HG03045 (cell line): ENCODE measurements around the gene TEAD4.

Experiments used
- ATAC-seq: cut with Tn5 transposase; IDR thresholded peaks from one replicate; pipeline ENCODE4 v1.9.1; 2021; ENCODE audit warnings: mild to moderate bottlenecking, moderate library complexity; ENCODE audit not compliant: unreplicated experiment

The TEAD4 gene

DNA sequence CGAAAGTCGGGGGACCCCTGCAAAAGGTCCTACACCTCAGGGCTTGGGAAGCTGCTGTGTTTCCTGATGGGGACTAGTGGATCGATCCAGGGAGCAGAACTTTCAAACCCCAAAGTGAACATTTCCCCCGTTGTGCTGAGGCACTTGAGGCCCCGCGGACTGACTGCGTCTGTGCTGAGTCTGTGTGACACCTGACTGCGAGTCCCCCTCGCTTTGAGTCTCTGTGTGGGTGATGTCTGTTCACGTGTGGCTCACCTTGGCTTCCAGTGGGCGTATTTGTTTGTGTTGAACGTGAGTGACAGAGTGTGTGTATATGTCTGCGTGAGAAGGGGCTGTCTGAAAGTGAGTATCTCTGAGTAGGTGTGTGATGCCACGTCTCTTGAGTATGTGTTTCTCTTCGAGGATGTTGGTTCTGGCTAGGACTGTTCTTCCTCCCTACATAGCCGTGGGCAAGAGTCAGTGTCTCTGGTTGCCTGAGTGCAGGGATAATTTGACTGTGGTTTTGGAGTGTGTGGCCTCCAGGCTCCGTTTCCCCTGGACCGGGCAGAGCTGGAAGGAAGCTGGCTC is 1.3 kb downstream of the TEAD4 start:
- ATAC-seq: no peak

DNA sequence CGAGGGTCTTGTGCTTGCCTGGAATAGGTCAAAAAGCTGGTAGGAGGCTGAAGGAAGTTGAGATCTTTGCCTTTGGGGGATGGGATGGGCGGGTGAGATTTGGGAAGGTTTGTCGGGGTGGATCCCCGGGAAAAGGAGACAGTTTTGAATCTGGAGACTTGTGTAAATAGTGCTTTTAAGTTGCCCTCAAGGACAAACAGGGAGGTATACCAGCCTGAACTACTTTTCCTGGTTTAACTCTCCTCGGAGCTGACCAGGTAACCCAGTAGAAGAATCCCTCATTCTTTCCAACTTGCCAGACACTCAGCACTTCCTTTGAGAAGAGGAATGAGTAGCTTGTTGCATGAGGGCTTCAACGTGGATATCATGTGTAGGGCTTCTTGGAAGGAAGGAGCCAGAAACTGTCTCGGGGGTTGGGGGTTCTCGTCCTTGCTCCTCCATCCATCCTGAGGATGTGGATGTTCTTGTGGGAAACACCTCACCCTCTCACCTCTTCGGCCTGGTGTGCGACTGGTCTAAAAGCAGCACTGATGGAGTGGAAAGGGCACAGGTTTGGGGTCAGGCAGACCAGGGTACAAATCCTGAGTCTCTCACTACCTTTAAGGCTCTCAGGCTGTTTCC is 1.9 kb downstream of the TEAD4 start:
- no peak for ATAC-seq

DNA sequence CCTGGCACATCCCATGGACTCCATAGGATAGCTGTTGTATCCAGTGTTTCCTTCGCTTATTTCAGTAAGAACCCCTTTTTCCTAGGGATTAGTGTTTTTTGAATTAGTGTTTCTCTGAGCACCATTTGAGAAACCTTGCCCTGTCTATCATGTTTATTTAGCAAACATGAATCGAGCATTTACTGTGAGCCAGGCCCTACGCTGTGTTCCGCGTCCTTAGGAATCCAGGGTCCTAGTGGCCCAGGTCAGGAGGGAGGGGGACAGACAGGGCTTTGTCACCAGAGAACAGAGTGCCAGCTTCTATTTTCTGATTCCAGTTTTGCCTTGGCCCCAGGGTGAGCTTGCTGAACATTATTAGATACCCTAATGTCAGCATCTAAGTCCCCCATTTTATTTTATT is 2.5 kb downstream of the TEAD4 start:
- ATAC-seq: no peak

GRCh38 chr12:2963154-2963759 is 4.1 kb downstream of the TEAD4 start:
- no peak for ATAC-seq

GRCh38 chr12:2963760-2964292 is 4.6 kb downstream of the TEAD4 start:
- ATAC-seq: no peak

DNA sequence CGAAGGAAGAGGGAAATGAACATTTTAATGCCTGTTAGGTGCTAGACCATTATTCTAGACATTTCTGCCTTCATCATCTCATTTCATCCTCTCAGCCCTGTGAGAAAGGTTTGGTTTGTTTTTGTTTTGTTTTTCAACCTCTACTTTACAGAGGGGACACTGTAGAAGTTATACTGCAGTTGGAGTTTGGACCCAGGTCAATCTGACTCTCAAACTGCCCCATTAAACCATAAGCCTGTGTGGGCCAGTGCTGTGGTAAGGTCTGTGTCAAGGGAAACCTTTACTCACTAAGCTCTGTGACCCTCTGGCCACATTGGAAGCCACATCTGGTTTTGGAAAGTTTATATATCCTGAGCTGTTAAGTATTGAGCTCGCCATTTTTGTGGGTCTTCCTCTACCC is 8.5 kb downstream of the TEAD4 start:
- no peak for ATAC-seq

DNA sequence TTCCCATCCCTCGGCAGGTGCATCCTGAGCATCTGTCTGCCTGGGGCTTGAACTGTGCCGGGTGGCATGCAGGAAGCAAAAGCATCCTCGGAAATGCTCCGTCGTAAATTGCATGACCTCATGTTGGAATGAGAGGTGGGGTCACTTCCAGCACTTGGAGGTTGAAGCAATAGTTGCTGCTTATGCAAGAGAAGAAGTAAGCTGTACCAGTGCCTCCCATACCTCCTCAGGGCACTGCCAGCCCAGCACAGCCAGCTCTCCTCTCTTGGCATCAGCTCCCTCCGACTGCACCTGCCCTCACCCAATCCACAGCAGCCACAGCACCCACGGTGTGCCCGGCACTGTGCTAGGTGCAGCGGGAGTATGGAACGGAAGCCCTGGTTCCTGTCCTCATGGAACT is 11.5 kb downstream of the TEAD4 start:
- ATAC-seq: no peak

GRCh38 chr12:2973566-2973965 is 14.4 kb downstream of the TEAD4 start:
- ATAC-seq: no peak

- ATAC-seq: no peak
These were observed 15.4 kb downstream of the TEAD4 start for GRCh38 chr12:2974560-2974971.

- no peak for ATAC-seq
These were observed 17.4 kb downstream of the TEAD4 start for GRCh38 chr12:2976581-2976996.

GRCh38 chr12:2977776-2978175 is 18.6 kb downstream of the TEAD4 start:
- ATAC-seq: no peak

GRCh38 chr12:2979806-2980205 is 20.6 kb downstream of the TEAD4 start:
- no peak for ATAC-seq

GRCh38 chr12:2980630-2981029 is 21.4 kb downstream of the TEAD4 start:
- no peak for ATAC-seq

- no peak for ATAC-seq
These were observed 23.2 kb downstream of the TEAD4 start for GRCh38 chr12:2982361-2982760.

DNA sequence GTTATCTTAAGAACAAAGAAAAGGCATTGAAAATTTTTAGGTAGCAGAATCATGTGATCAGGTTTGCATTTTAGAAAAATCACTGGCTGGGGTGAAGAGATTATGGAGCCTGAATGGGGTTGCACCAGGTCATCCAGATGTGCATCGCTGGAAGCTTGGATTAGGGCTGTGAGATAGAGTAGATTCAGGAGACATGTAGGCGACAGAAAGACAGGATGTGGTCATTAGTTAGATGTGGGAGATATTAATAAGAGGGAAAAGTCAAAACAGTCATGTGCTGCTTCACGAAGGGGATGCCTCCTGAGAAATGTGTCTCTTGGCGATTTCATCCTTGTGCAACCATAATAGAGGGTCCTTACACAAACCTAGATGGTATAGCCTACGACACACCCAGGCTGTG is 25.1 kb downstream of the TEAD4 start:
- ATAC-seq: no peak

DNA sequence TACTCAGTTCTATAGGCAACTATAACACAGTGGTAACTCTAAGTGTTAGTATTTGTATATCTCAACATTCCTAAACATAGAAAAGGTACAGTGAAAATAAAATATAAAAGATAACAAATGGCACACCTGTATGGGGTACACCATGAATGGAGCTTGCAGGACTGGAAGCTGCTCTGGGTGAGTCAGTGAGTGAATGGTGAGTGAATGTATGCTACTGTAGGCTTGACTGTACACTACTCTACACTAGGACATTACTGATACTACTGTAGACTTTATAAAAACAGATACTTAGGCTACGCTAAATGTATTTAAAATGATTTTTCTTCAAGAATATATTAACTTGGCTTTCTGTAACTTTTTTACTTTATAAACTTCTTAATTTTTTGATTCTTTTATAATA is 25.5 kb downstream of the TEAD4 start:
- ATAC-seq: no peak

- no peak for ATAC-seq
These were observed 27.7 kb downstream of the TEAD4 start for GRCh38 chr12:2986876-2987275.

- no peak for ATAC-seq
These were observed 29.3 kb downstream of the TEAD4 start for GRCh38 chr12:2988494-2988893.

GRCh38 chr12:2992724-2993123 is 33.5 kb downstream of the TEAD4 start:
- ATAC-seq: no peak

GRCh38 chr12:2997989-2998670 is 38.9 kb downstream of the TEAD4 start:
- ATAC-seq: no peak

DNA sequence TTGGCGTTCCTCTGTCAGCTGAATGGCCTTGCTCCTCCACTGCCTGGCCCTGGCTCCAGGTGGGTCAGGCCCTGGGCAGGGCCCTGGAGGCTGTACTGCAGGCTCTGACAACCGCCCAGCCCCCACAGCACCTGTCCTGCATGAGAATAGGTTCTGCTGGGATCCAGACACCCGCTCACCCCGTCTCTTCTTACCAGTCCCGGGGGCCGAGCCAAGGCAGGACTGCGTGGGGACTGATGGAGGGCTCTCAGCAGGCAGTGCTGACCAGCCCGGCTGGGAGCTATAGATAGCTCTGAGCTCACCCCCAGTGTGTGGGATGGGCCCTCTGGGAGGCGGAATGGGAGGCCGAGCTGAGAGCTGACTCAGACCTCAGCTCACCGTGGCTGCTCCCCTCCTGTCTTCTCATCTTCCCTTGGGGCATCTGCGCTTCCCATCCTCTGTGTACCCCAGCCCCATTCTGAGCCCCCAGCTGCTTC is 39.6 kb downstream of the TEAD4 start:
- ATAC-seq: no peak
